Tibial nerve (tissue), 3 donors: ENCODE data around the gene C1QTNF12.

Experiments used
- CTCF ChIP-seq, 5 experiments: fragments of 200-600 bp in 3 of 5; fragments of 450-650 bp in 2 of 5; sonication (generic) in 3 of 5; IDR thresholded peaks; one replicate each; pipeline ENCODE4 v1.5.1; 2016 to 2019; ENCODE audit warnings: antibody characterized with exemption in 5 of 5, mild to moderate bottlenecking in 3 of 5, moderate library complexity in 2 of 5
- POLR2A ChIP-seq, 2 donors: fragments of 450-650 bp; IDR thresholded peaks; one replicate each; pipeline ENCODE4 v1.6.1; 2017; ENCODE audit warnings: antibody characterized with exemption in 2 of 2, mild to moderate bottlenecking in 2 of 2, moderate library complexity in 2 of 2

DNA sequence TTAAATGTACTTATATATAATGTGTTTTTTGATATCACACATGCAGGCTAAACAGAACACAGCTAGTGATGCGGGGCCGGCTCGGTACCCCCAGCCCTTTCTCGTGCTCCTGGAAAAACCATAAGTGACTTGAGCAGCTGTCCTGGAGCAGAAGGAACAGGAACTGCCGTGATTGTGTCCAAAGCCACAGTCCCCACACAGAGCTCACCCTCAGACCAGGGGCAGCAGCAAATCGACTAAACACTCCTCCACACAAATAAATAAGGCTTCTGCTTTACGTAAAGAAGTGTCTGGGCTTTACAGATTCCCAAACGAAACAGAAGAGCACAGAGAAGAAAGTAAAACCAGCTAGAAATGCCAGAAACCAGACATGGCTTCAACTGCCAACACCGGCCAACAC, 17.5 kb upstream of the C1QTNF12 start:
- TF ChIP-seq CTCF (IDR thresholded peaks at IDR 0.05) (no peak), POLR2A (IDR thresholded peaks at IDR 0.05) (no peak)
